Adrenal gland (tissue), 12 donors: ENCODE data around the gene OR6C75. TPM values are rescaled to one million over a fixed set of nuclear protein-coding genes. Genes with fewer than 3 reads are reported as not detected.
"Not testable (repeated sequence)": the region's sequence is repeated elsewhere in the genome, so short reads cannot be mapped to it uniquely, and the experiment has no call there.

Experiments used
- DNase-seq, 7 donors: peaks; one replicate each; pipeline ENCODE4 v3.0.0-alpha.2; 2019 to 2020
- H3K27ac ChIP-seq, 5 donors: fragments of 200-600 bp; sonication (generic) in 4 of 5; 1 replicate in 3 of 5; 2 replicates in 2 of 5; pipeline versions ENCODE4 v1.5.1 to v1.8.0; 2016 to 2020; ENCODE audit warnings: mild to moderate bottlenecking in 1 of 5
- H3K27me3 ChIP-seq: fragments of 200-600 bp; 2 replicates; pipeline ENCODE4 v1.8.0; 2021
- H3K36me3 ChIP-seq, 2 donors: fragments of 200-600 bp; replicated peaks in 1 of 2; 1 replicate in 1 of 2; 2 replicates in 1 of 2; pipeline versions ENCODE4 v1.5.1 to v1.8.0; 2018 to 2022
- H3K4me1 ChIP-seq, 2 donors: fragments of 200-600 bp; replicated peaks in 1 of 2; 1 replicate in 1 of 2; 2 replicates in 1 of 2; pipeline versions ENCODE4 v1.5.1 to v1.8.0; 2018 to 2021
- H3K4me3 ChIP-seq, 4 donors: fragments of 200-600 bp; sonication (generic) in 3 of 4; one replicate each; pipeline ENCODE4 v1.5.1; 2016 to 2018
- H3K9me3 ChIP-seq, 3 donors: fragments of 200-600 bp; sonication (generic) in 1 of 3; replicated peaks in 1 of 3; 1 replicate in 2 of 3; 2 replicates in 1 of 3; pipeline versions ENCODE4 v1.5.1 to v1.8.0; 2016 to 2021
- POLR2A ChIP-seq, 2 donors: fragments of 450-650 bp; IDR thresholded peaks; one replicate each; pipeline ENCODE4 v1.6.1; 2017; ENCODE audit warnings: antibody characterized with exemption in 2 of 2, mild to moderate bottlenecking in 2 of 2, moderate library complexity in 1 of 2
- WGBS, 4 donors: extraction: QIAGEN DNeasy Blood & Tissue Kit in 2 of 4; methylation state at CpG; one replicate each; pipeline versions ENCODE4 v1.1.5 to v1.1.7; 2013 to 2017; 5-methylcytosine and 5-hydroxymethylcytosine counted together
- intact Hi-C, 2 donors: fragments of 100-400 bp; cut with DNase I; formaldehyde crosslinking; loops; one replicate each; pipeline versions ENCODE4 v1.14.1 to v1.15.0; 2022 to 2023
- polyA plus RNA-seq, 3 donors: library from polyadenylated mRNA; stranded (reverse); fragments of 200-250 nt in 2 of 3; fragments of 350-450 nt in 1 of 3; fragmentation: Illumina TruSeq in 1 of 3; extraction: RNeasy Lipid Tissue Mini Kit (QIAGEN cat#74804) in 1 of 3; gene quantifications; one replicate each; pipeline ENCODE4 v1.2.3, GENCODE V29; 2013 to 2014
- total RNA-seq, 9 donors: library from RNA; depleted of rRNA in 4 of 9; stranded (reverse); fragments of >200 nt in 4 of 9; fragments of 120-200 nt in 1 of 9; fragmentation: NEBNext Ultra II Directional in 1 of 9; extraction: Animal tissue kit (Norgen Biotek cat#: 25700) in 1 of 9; gene quantifications; one replicate each; pipeline versions ENCODE4 v1.1.0 to v1.2.4, GENCODE V29; 2013 to 2023
- TF ChIP-seq, protein P1 (sequence below), 6 experiments: fragments of 450-650 bp in 4 of 6; fragments of 200-600 bp in 2 of 6; sonication (generic) in 1 of 6; IDR thresholded peaks; 1 replicate in 5 of 6; 2 replicates in 1 of 6; pipeline versions ENCODE4 v1.5.1 to v1.8.0; 2016 to 2021; ENCODE audit warnings: antibody characterized with exemption in 6 of 6, mild to moderate bottlenecking in 2 of 6, moderate library complexity in 1 of 6
- donor health status: healthy with polysubstance abuse.
- donor health status: Bipolar disorder and iron deficiency.
- donor health status: DM: yes; HTN: yes; CAD: no.
- donor health status: DM: no; HTN: no; CAD: no.
- donor health status: DM: no; HTN: no; CAD: no.
- donor health status: DM: yes; HTN: yes; CAD: no.

Gene OR6C75
- total and polyA plus RNA-seq, 12 donors: not detected

DNA sequence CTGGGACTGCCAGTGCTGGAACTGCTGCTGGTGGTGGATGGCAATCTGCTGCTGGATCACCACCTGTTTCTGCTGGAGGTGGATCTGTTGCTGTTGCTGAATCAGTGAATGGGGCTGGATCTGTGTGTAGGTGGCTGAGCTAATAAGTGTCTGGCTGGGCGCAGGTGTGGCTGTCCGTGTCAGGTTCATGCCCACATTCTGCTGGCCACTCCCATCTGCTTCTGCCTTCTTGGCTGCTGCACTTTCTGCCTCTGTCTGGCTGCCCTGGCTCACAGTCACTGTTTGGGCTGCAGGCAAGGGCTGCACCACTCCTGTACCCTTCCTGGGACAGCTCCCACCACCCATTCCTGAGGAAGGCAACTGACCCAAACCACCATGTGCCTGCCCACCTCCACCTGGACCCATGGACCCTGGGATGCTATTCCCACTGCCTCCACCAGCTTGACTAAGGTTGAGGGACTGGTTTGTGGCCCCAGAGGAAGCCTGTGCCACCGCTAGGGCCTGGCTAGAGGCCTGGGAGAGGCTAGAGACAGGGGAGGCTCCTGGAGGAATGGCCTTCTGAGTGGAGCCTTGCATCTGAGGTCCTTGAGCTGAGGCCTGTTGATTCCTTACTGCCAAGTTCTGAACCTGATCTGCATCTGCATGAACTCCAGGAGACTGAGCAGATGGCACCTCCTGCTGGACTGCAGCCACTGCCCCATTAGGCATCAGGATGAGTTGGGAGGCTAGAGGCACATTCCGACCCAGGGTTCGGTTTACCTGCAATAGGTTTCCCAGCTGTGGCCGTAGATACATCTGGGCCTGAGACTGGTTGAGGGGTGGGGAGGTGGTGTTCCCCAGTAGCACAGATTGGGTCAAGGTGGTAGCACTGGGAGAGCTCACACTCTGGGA lies 51.0 kb downstream of the OR6C75 start:
- H3K4me1 ChIP-seq, H3K27ac ChIP-seq, H3K27me3 ChIP-seq, H3K4me3 ChIP-seq, DNase-seq, H3K9me3 ChIP-seq, intact Hi-C loops, H3K36me3 ChIP-seq: not testable (repeated sequence)
- WGBS, 4 donors: 94 to 95% (median 95%) methylated on average over 3 to 5 of the region's 6 CpGs

DNA sequence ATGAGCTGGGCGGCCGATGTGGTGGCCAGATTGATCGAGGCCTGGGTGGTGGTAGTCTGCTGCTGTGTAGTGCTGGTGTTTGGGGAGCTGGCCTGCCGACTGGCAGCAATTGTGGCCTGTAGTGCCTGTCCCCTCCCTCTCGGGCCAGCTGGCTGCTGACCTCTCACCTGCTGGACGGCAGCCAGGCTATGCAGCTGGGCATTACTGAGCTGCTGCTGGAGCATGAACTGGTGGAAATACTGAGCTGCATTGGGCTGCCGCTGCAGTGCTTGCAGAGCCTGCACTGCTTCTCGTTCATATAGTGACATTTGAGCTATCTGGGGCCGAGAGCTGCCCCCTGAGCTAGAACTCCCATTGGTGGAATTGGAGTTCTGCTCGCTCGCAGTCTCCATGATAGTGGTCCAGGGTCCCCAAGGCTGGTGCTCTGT lies 51.6 kb downstream of the OR6C75 start:
- DNase-seq, H3K27me3 ChIP-seq, H3K4me3 ChIP-seq, H3K27ac ChIP-seq, H3K4me1 ChIP-seq, intact Hi-C loops, H3K9me3 ChIP-seq, H3K36me3 ChIP-seq: not testable (repeated sequence)
- WGBS, 4 donors: 53 to 89% (median 55%) methylated on average over 5 to 11 of the region's 11 CpGs

GRCh38 chr12:55414889-55415288 lies 52.1 kb downstream of the OR6C75 start:
- H3K27me3 ChIP-seq, H3K4me1 ChIP-seq, intact Hi-C loops, H3K9me3 ChIP-seq, H3K4me3 ChIP-seq, H3K27ac ChIP-seq, H3K36me3 ChIP-seq, DNase-seq: not testable (repeated sequence)
- WGBS, 4 donors: 0 to 7% (median 3%) methylated on average over 1 to 7 of the region's 34 CpGs

DNA sequence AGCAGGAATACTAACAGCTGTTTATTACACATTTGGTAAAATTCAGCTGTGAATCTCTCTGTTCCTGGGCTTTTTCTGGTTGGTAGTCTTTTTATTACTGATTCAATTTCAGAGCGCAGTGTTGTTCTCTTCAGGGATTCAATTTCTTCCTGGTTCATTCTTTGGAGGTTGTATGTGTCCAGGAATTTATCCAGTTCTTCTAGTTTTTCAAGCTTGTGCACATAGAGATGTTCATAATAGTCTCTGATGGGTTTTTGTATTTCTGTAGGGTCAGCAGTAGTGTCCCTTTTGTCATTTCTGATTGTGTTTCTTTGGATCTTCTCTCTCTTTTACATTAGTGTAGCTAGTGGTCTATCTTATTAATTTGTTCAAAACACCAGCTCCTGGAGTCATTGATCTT lies 54.2 kb downstream of the OR6C75 start:
- no peak overlapping the region for H3K27ac ChIP-seq
- no peaks in the 10 kb centered on the region for H3K27me3 ChIP-seq
- WGBS, 4 donors: 37 to 100% (median 97%) methylated on average over 1 of the region's 1 CpG
- intact Hi-C loops: no loop called here
- H3K36me3 ChIP-seq: no peaks in the 10 kb centered on the region
- no peak for DNase-seq
- no peaks in the 10 kb centered on the region for H3K4me1 ChIP-seq
- TF ChIP-seq POLR2A (IDR thresholded peaks at IDR 0.05): no peak
- TF ChIP-seq, protein P1, sequence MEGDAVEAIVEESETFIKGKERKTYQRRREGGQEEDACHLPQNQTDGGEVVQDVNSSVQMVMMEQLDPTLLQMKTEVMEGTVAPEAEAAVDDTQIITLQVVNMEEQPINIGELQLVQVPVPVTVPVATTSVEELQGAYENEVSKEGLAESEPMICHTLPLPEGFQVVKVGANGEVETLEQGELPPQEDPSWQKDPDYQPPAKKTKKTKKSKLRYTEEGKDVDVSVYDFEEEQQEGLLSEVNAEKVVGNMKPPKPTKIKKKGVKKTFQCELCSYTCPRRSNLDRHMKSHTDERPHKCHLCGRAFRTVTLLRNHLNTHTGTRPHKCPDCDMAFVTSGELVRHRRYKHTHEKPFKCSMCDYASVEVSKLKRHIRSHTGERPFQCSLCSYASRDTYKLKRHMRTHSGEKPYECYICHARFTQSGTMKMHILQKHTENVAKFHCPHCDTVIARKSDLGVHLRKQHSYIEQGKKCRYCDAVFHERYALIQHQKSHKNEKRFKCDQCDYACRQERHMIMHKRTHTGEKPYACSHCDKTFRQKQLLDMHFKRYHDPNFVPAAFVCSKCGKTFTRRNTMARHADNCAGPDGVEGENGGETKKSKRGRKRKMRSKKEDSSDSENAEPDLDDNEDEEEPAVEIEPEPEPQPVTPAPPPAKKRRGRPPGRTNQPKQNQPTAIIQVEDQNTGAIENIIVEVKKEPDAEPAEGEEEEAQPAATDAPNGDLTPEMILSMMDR (IDR thresholded peaks at IDR 0.05): no peak
- H3K9me3 ChIP-seq: no peaks in the 10 kb centered on the region
- no peak overlapping the region for H3K4me3 ChIP-seq

Other genes with a start within 250 kb of the OR6C75 start
- not detected for gene OR9K2, start 236.6 kb upstream of the OR6C75 start, total RNA-seq
- gene OR9K2, start 236.6 kb upstream of the OR6C75 start, polyA plus RNA-seq: not detected
- not detected for gene OR10A7, start 141.9 kb upstream of the OR6C75 start, total RNA-seq
- not detected for gene OR10A7, start 141.9 kb upstream of the OR6C75 start, polyA plus RNA-seq
- gene OR6C74, start 118.4 kb upstream of the OR6C75 start, total RNA-seq: 1 to 10 TPM in 1 of 9 donors, not detected in 8; 1.1 TPM
- not detected for gene OR6C74, start 118.4 kb upstream of the OR6C75 start, polyA plus RNA-seq
- not detected for gene OR6C6, start 66.4 kb upstream of the OR6C75 start, total RNA-seq
- gene OR6C6, start 66.4 kb upstream of the OR6C75 start, polyA plus RNA-seq: not detected
- under 1 TPM in 1 of 9 donors, not detected in 8; 0.11 TPM for gene OR6C1, start 48.6 kb upstream of the OR6C75 start, total RNA-seq
- gene OR6C1, start 48.6 kb upstream of the OR6C75 start, polyA plus RNA-seq: not detected
- not detected for gene OR6C3, start 32.2 kb upstream of the OR6C75 start, total RNA-seq
- not detected for gene OR6C3, start 32.2 kb upstream of the OR6C75 start, polyA plus RNA-seq
- gene OR6C65, start 37.6 kb downstream of the OR6C75 start, total RNA-seq: not detected
- not detected for gene OR6C65, start 37.6 kb downstream of the OR6C75 start, polyA plus RNA-seq
- not detected for gene OR6C76, start 63.3 kb downstream of the OR6C75 start, total RNA-seq
- not detected for gene OR6C76, start 63.3 kb downstream of the OR6C75 start, polyA plus RNA-seq
- gene OR6C2, start 81.1 kb downstream of the OR6C75 start, total RNA-seq: not detected
- gene OR6C2, start 81.1 kb downstream of the OR6C75 start, polyA plus RNA-seq: not detected
- gene OR6C70, start 107.2 kb downstream of the OR6C75 start, total RNA-seq: not detected
- gene OR6C70, start 107.2 kb downstream of the OR6C75 start, polyA plus RNA-seq: not detected
- gene OR6C68, start 129.4 kb downstream of the OR6C75 start, total RNA-seq: not detected
- gene OR6C68, start 129.4 kb downstream of the OR6C75 start, polyA plus RNA-seq: not detected
- gene OR6C4, start 186.6 kb downstream of the OR6C75 start, total RNA-seq: not detected
- gene OR6C4, start 186.6 kb downstream of the OR6C75 start, polyA plus RNA-seq: not detected
- not detected for gene OR2AP1, start 209.5 kb downstream of the OR6C75 start, total RNA-seq
- gene OR2AP1, start 209.5 kb downstream of the OR6C75 start, polyA plus RNA-seq: not detected